MCF 10A (cell line): Measurements from ENCODE around the gene CIRBP. TPM values are rescaled to one million over a fixed set of nuclear protein-coding genes. Genes with fewer than 3 reads are reported as not detected.
"Not testable (repeated sequence)": the region's sequence is repeated elsewhere in the genome, so short reads cannot be mapped to it uniquely, and the experiment has no call there.

Experiments
- BruUV-seq: library from RNA; stranded (reverse); fragments of 400-500 nt; replicated peaks from 2 replicates; lab custom pipeline; 2021; lab: Mats Ljungman, UMichigan
- CTCF ChIA-PET: fragments of 300-600 bp; sonication (Branson Sonifier 250); formaldehyde crosslinking; extraction: SDS; loops from one replicate; lab custom pipeline; 2021; ENCODE audit warnings: antibody characterized with exemption, inconsistent platforms; lab: Yijun Ruan, JAX
- POLR2A ChIA-PET: fragments of 300-600, 350-650 bp; sonication (Branson Sonifier 250); formaldehyde crosslinking; extraction: SDS; loops from one replicate; lab custom pipeline; 2020; ENCODE audit warnings: antibody characterized with exemption, inconsistent platforms; lab: Yijun Ruan, JAX
- DNase-seq: peaks from one replicate; pipeline ENCODE4 v3.0.0-alpha.2; 2018; ENCODE audit not compliant: unreplicated experiment
- H3K27ac Mint-ChIP-seq: one replicate; pipeline ENCODE4 v1.8.0; 2022; ENCODE audit warnings: mild to moderate bottlenecking, low read depth, mixed read lengths; ENCODE audit not compliant: unreplicated experiment
- H3K27me3 Mint-ChIP-seq: one replicate; pipeline ENCODE4 v1.8.0; 2022; ENCODE audit warnings: mixed read lengths; ENCODE audit not compliant: insufficient read depth, unreplicated experiment
- H3K36me3 Mint-ChIP-seq: one replicate; pipeline ENCODE4 v1.8.0; 2022; ENCODE audit warnings: mild to moderate bottlenecking, moderate library complexity, mixed read lengths; ENCODE audit not compliant: insufficient read depth, unreplicated experiment
- H3K4me1 Mint-ChIP-seq: one replicate; pipeline ENCODE4 v1.8.0; 2022; ENCODE audit warnings: mixed read lengths; ENCODE audit not compliant: insufficient read depth, unreplicated experiment
- H3K4me3 Mint-ChIP-seq: one replicate; pipeline ENCODE4 v1.8.0; 2022; ENCODE audit warnings: mild to moderate bottlenecking, moderate library complexity, mixed read lengths; ENCODE audit not compliant: unreplicated experiment
- H3K9me3 Mint-ChIP-seq: one replicate; pipeline ENCODE4 v1.8.0; 2022; ENCODE audit warnings: mixed read lengths; ENCODE audit not compliant: unreplicated experiment
- CTCF ChIP-seq: fragments of 200-600 bp; IDR thresholded peaks from one replicate; pipeline ENCODE4 v1.8.0; 2022; ENCODE audit warnings: antibody characterized with exemption, mild to moderate bottlenecking; ENCODE audit not compliant: unreplicated experiment
- intact Hi-C: fragments of 100-400 bp; cut with micrococcal nuclease; formaldehyde crosslinking; loops from 2 replicates; pipeline ENCODE4 v1.14.1; 2022
- total RNA-seq: library from RNA; stranded (reverse); gene quantifications from 2 replicates; pipeline ENCODE4 v1.2.3, GENCODE V29; 2022

Gene CIRBP
- total RNA-seq, 1 experiment from 2014 or later, result 362 TPM

DNA sequence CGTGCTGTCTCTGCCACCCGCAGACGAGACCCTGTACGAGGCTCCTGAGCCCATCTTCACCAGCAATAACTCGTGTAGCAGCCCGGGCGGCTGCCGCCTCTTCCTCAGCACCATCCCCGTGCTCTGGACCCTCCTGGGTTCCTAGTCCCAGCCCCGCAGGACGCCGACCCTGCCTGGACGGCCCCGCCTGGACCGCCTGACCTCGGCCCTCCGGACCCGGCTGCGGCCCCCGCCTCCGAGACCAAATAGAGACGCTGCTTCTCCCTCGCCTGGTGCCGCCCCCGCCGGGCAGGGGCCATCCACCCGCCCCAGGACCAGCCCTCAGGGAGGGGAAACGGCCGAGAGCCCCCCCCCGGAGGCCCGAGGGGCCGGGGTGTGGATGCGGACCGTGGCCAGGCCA is 30.7 kb downstream of the CIRBP start:
- Mint-ChIP-seq H3K36me3 (no peaks in the 10 kb centered on the region), H3K4me1 (no peaks in the 10 kb centered on the region), H3K27me3 (no peaks in the 10 kb centered on the region), H3K4me3 (no peak overlapping the region), H3K27ac (no peak overlapping the region), H3K9me3 (no peaks in the 10 kb centered on the region)
- DNase-seq, result no peak
- no TSS peak for BruUV-seq
- TF ChIP-seq CTCF, result no peak
- ChIA-PET CTCF (no interaction called here), POLR2A (no interaction called here)
- intact Hi-C loops, result no loop called here

- Mint-ChIP-seq H3K4me1 (no peaks in the 10 kb centered on the region), H3K36me3 (no peaks in the 10 kb centered on the region), H3K9me3 (no peaks in the 10 kb centered on the region), H3K27ac (no peak overlapping the region), H3K4me3 (no peak overlapping the region), H3K27me3 (no peaks in the 10 kb centered on the region)
- BruUV-seq, result no TSS peak
- CTCF ChIA-PET, result interaction anchor here (0.6 to 0.8 kb wide), 3 partner anchors 14 to 702 kb away, joined by 3 to 4 read pairs (median 4); no protein-coding TSS in a partner anchor
- POLR2A ChIA-PET, result interaction anchor here (0.5 to 0.6 kb wide), 3 partner anchors 304 to 641 kb away, joined by 3 read pairs; partner anchors contain the start of gene UQCR11
- intact Hi-C loops, result no loop called here
- no peak for TF ChIP-seq CTCF
- no peak for DNase-seq
Observed at GRCh38 chr19:1300744-1301490, 31.8 kb downstream of the CIRBP start.

- no peak for TF ChIP-seq CTCF
- BruUV-seq, result no TSS peak
- no peaks in the 10 kb centered on the region for H3K36me3 Mint-ChIP-seq
- H3K4me3 Mint-ChIP-seq, result no peak overlapping the region
- ChIA-PET POLR2A (interaction anchor here (0.7 kb wide), 1 partner anchor 33 kb away, joined by 4 read pairs; no protein-coding TSS in a partner anchor), CTCF (interaction anchor here (1.6 kb wide), 1 partner anchor 12 kb away, joined by 4 read pairs; no protein-coding TSS in a partner anchor)
- no peak for DNase-seq
- intact Hi-C loops, result no loop called here
- H3K27me3 Mint-ChIP-seq, result no peaks in the 10 kb centered on the region
- no peaks in the 10 kb centered on the region for H3K9me3 Mint-ChIP-seq
- H3K27ac Mint-ChIP-seq, result no peak overlapping the region
- no peaks in the 10 kb centered on the region for H3K4me1 Mint-ChIP-seq
Observed at GRCh38 chr19:1302533-1303239, 33.6 kb downstream of the CIRBP start.

GRCh38 chr19:1304197-1304924 is 35.2 kb downstream of the CIRBP start:
- no peaks in the 10 kb centered on the region for H3K27me3 Mint-ChIP-seq
- no peak overlapping the region for H3K27ac Mint-ChIP-seq
- intact Hi-C loops, result no loop called here
- no peaks in the 10 kb centered on the region for H3K36me3 Mint-ChIP-seq
- ChIA-PET CTCF (no interaction called here), POLR2A (no interaction called here)
- no peak for DNase-seq
- TF ChIP-seq CTCF, result no peak
- no peaks in the 10 kb centered on the region for H3K9me3 Mint-ChIP-seq
- H3K4me3 Mint-ChIP-seq, result no peak overlapping the region
- BruUV-seq, result no TSS peak
- H3K4me1 Mint-ChIP-seq, result no peaks in the 10 kb centered on the region

DNA sequence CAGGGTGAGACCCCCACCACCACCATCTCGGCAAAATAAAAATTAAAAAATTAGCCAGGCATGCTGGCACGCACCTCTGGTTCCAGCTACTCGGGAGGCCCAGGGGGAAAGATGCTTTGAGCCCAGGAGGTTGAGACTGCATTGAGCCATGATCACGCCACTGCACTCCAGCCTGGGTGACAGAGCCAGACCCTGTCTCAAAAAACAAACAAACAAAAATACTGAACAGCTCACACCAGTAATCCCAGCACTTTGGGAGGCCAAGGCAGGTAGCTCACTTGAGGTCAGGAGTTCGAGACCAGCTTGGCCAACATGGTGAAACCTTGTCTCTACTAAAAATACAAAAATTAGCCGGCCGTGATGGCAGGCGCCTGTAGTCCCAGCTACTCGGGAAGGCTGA is 36.2 kb downstream of the CIRBP start:
- H3K4me3 Mint-ChIP-seq, H3K36me3 Mint-ChIP-seq, DNase-seq, intact Hi-C loops, H3K27me3 Mint-ChIP-seq, POLR2A ChIA-PET, H3K27ac Mint-ChIP-seq, H3K9me3 Mint-ChIP-seq, H3K4me1 Mint-ChIP-seq, BruUV-seq: not testable (repeated sequence)
- CTCF ChIA-PET, result interaction anchor here (1.0 kb wide), 1 partner anchor 10 kb away, joined by 3 read pairs; no protein-coding TSS in a partner anchor
